Gastroesophageal sphincter (tissue), 3 donors: Measurements from ENCODE around the gene ANKRD13A.

Experiments
- CTCF ChIP-seq, 4 experiments: fragments of 200-600 bp in 2 of 4; fragments of 450-650 bp in 2 of 4; sonication (generic) in 1 of 4; IDR thresholded peaks; one replicate each; pipeline ENCODE4 v1.5.1; 2017 to 2019; ENCODE audit warnings: antibody characterized with exemption in 4 of 4, mild to moderate bottlenecking in 2 of 4, moderate library complexity in 2 of 4
- POLR2A ChIP-seq, 2 donors: fragments of 450-650 bp; IDR thresholded peaks; one replicate each; pipeline ENCODE4 v1.6.1; 2017; ENCODE audit warnings: antibody characterized with exemption in 2 of 2, mild to moderate bottlenecking in 2 of 2, moderate library complexity in 1 of 2

- no peak for TF ChIP-seq POLR2A (IDR thresholded peaks at IDR 0.05)
- TF ChIP-seq CTCF (IDR thresholded peaks at IDR 0.05), result no peak
Measured at GRCh38 chr12:110033888-110034287, 34.7 kb downstream of the ANKRD13A start.
